Spleen (tissue), 7 donors: ENCODE measurements around the gene CKMT2.

Source experiments
- CTCF ChIP-seq, 11 experiments: fragments of 200-600 bp in 7 of 11; fragments of 450-650 bp in 4 of 11; sonication (generic) in 4 of 11; IDR thresholded peaks in 8 of 11; conservative IDR thresholded peaks in 3 of 11; 1 replicate in 7 of 11; 2 replicates in 4 of 11; pipeline versions ENCODE4 v1.4.0 to v1.8.0; 2016 to 2021; ENCODE audit warnings: antibody characterized with exemption in 11 of 11, inconsistent platforms in 4 of 11, mild to moderate bottlenecking in 1 of 11
- POLR2AphosphoS5 ChIP-seq, 3 donors: sonication (generic); formaldehyde crosslinking; IDR thresholded peaks; one replicate each; pipeline ENCODE4 v1.5.1; 2017; ENCODE audit warnings: antibody characterized with exemption in 3 of 3
- donor health status: DM: no; HTN: no; CAD: no; lungs with moderate emphysema.
- donor health status: DM: no; HTN: no; CAD: no.
- donor health status: DM: no; HTN: no; CAD: no.

DNA sequence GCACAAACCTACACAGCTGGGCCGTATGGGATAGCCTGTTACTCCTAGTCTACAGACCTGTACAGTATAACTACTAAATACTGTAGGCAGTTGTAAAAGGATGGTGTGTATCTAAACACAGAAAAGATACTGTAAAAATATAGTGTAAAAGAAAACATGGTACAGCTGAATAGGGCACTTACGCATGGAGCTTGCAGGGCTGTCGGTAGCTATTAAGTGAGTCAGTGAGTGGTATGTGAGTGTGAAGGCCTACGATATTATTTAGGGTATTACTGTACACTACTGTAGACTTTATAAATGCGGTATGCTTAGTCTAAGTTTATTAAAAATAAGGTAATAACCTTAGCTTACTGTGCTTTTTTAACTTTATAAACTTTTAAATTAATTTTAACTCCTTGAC, 69.5 kb downstream of the CKMT2 start:
- TF ChIP-seq CTCF (IDR thresholded peaks at IDR 0.05 in 8 of 11, conservative IDR thresholded peaks at IDR 0.05 in 3 of 11) = no peak
- TF ChIP-seq POLR2AphosphoS5 (IDR thresholded peaks at IDR 0.05) = no peak
